Sigmoid colon (tissue), 7 donors: ENCODE results near the gene TMEM135. TPM values are rescaled to one million over a fixed set of nuclear protein-coding genes. Genes with fewer than 3 reads are reported as not detected.

Source experiments
- DNase-seq: peaks from one replicate; pipeline ENCODE4 v3.0.0-alpha.2; 2019
- H3K27ac ChIP-seq, 4 donors: fragments of 200-600 bp; sonication (generic); one replicate each; pipeline ENCODE4 v1.5.1; 2016 to 2019; ENCODE audit warnings: mild to moderate bottlenecking in 1 of 4
- H3K27me3 ChIP-seq, 3 donors: fragments of 200-600 bp; sonication (generic); one replicate each; pipeline ENCODE4 v1.5.1; 2019; ENCODE audit warnings: mild to moderate bottlenecking in 1 of 3
- H3K36me3 ChIP-seq, 4 donors: fragments of 200-600 bp; sonication (generic); one replicate each; pipeline ENCODE4 v1.5.1; 2016 to 2019
- H3K4me1 ChIP-seq, 4 donors: fragments of 200-600 bp; sonication (generic); one replicate each; pipeline ENCODE4 v1.5.1; 2017 to 2019
- H3K4me3 ChIP-seq, 4 donors: fragments of 200-600 bp; sonication (generic); one replicate each; pipeline ENCODE4 v1.5.1; 2017 to 2019; ENCODE audit warnings: mild to moderate bottlenecking in 2 of 4, moderate library complexity in 1 of 4
- H3K9me3 ChIP-seq, 4 donors: fragments of 200-600 bp in 3 of 4; sonication (generic) in 3 of 4; one replicate each; pipeline versions ENCODE4 v1.5.1 to v1.6.1; 2013 to 2019
- EP300 ChIP-seq, 4 donors: sonication (generic); formaldehyde crosslinking; IDR thresholded peaks; one replicate each; pipeline ENCODE4 v1.6.1; 2017; ENCODE audit warnings: antibody characterized with exemption in 4 of 4
- POLR2A ChIP-seq, 2 donors: fragments of 450-650 bp; IDR thresholded peaks; one replicate each; pipeline ENCODE4 v1.6.1; 2016; ENCODE audit warnings: antibody characterized with exemption in 2 of 2, mild to moderate bottlenecking in 2 of 2, moderate library complexity in 2 of 2
- POLR2AphosphoS5 ChIP-seq, 4 donors: sonication (generic); formaldehyde crosslinking; IDR thresholded peaks; one replicate each; pipeline ENCODE4 v1.6.1; 2017; ENCODE audit warnings: antibody characterized with exemption in 4 of 4
- WGBS, 2 donors: extraction: QIAGEN DNeasy Blood & Tissue Kit; methylation state at CpG; one replicate each; pipeline ENCODE4 v1.1.7; 2013; 5-methylcytosine and 5-hydroxymethylcytosine counted together
- intact Hi-C: fragments of 100-400 bp; cut with DNase I; formaldehyde crosslinking; loops from one replicate; pipeline ENCODE4 v1.15.1; 2023
- polyA plus RNA-seq, 3 donors: library from polyadenylated mRNA; stranded (reverse); fragments of 200-250 nt; gene quantifications; one replicate each; pipeline ENCODE4 v1.2.3, GENCODE V29; 2013
- total RNA-seq, 4 donors: library from RNA; depleted of rRNA; stranded (reverse); fragments of >200 nt; gene quantifications; one replicate each; pipeline ENCODE4 v1.1.0, GENCODE V29; 2016
- TF ChIP-seq, protein P1 (sequence below), 4 experiments: fragments of 450-650 bp in 3 of 4; fragments of 200-600 bp in 1 of 4; IDR thresholded peaks; one replicate each; pipeline ENCODE4 v1.5.1; 2016 to 2019; ENCODE audit warnings: antibody characterized with exemption in 4 of 4, mild to moderate bottlenecking in 3 of 4, moderate library complexity in 2 of 4
- donor health status: healthy with polysubstance abuse.
- donor health status: Bipolar disorder and iron deficiency.
- donor health status: healthy.

Gene TMEM135
- total and polyA plus RNA-seq, 7 donors = 4.8 to 36.2 (median 20.0) TPM

GRCh38 chr11:87019613-87020271, 18.0 kb upstream of the TMEM135 start:
- no peak overlapping the region for H3K27ac ChIP-seq
- no peak overlapping the region for H3K4me3 ChIP-seq
- TF ChIP-seq, protein P1, sequence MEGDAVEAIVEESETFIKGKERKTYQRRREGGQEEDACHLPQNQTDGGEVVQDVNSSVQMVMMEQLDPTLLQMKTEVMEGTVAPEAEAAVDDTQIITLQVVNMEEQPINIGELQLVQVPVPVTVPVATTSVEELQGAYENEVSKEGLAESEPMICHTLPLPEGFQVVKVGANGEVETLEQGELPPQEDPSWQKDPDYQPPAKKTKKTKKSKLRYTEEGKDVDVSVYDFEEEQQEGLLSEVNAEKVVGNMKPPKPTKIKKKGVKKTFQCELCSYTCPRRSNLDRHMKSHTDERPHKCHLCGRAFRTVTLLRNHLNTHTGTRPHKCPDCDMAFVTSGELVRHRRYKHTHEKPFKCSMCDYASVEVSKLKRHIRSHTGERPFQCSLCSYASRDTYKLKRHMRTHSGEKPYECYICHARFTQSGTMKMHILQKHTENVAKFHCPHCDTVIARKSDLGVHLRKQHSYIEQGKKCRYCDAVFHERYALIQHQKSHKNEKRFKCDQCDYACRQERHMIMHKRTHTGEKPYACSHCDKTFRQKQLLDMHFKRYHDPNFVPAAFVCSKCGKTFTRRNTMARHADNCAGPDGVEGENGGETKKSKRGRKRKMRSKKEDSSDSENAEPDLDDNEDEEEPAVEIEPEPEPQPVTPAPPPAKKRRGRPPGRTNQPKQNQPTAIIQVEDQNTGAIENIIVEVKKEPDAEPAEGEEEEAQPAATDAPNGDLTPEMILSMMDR (IDR thresholded peaks at IDR 0.05) = no peak
- TF ChIP-seq POLR2A (IDR thresholded peaks at IDR 0.05) (no peak), EP300 (IDR thresholded peaks at IDR 0.05) (no peak), POLR2AphosphoS5 (IDR thresholded peaks at IDR 0.05) (no peak)
- intact Hi-C loops = no loop called here
- WGBS, 2 donors = 25 to 61% methylated on average over 1 of the region's 1 CpG
- H3K9me3 ChIP-seq = no peaks in the 10 kb centered on the region
- DNase-seq = no peak
- H3K36me3 ChIP-seq = no peaks in the 10 kb centered on the region
- no peaks in the 10 kb centered on the region for H3K4me1 ChIP-seq
- H3K27me3 ChIP-seq = no peaks in the 10 kb centered on the region

- no peak for DNase-seq
Measured at GRCh38 chr11:87020336-87020735, 17.4 kb upstream of the TMEM135 start.

GRCh38 chr11:87020764-87021365, 16.9 kb upstream of the TMEM135 start:
- intact Hi-C loops = no loop called here
- 80 to 85% methylated on average over 3 of the region's 3 CpGs for whole genome bisulfite sequencing, 2 donors
- Histone ChIP-seq H3K27me3 (no peaks in the 10 kb centered on the region), H3K4me1 (no peaks in the 10 kb centered on the region), H3K36me3 (no peaks in the 10 kb centered on the region), H3K9me3 (no peaks in the 10 kb centered on the region), H3K4me3 (no peak overlapping the region), H3K27ac (no peak overlapping the region)
- TF ChIP-seq, protein P1 (IDR thresholded peaks at IDR 0.05) = no peak
- no peak for TF ChIP-seq POLR2AphosphoS5 (IDR thresholded peaks at IDR 0.05)
- TF ChIP-seq POLR2A (IDR thresholded peaks at IDR 0.05) = no peak
- TF ChIP-seq EP300 (IDR thresholded peaks at IDR 0.05) = no peak
- DNase-seq = no peak

More at GRCh38 chr11:87020336-87020735, 17.4 kb upstream of the TMEM135 start:
- Histone ChIP-seq H3K36me3 (no peaks in the 10 kb centered on the region), H3K27ac (no peak overlapping the region), H3K27me3 (no peaks in the 10 kb centered on the region), H3K4me1 (no peaks in the 10 kb centered on the region), H3K4me3 (no peak overlapping the region), H3K9me3 (no peaks in the 10 kb centered on the region)
- intact Hi-C loops = no loop called here
- 85 to 93% methylated on average over 1 of the region's 1 CpG for WGBS, 2 donors
- TF ChIP-seq EP300 (IDR thresholded peaks at IDR 0.05) (no peak), POLR2A (IDR thresholded peaks at IDR 0.05) (no peak), POLR2AphosphoS5 (IDR thresholded peaks at IDR 0.05) (no peak)
- TF ChIP-seq, protein P1 (IDR thresholded peaks at IDR 0.05) = no peak

GRCh38 chr11:87022254-87022653, 15.5 kb upstream of the TMEM135 start:
- Histone ChIP-seq H3K9me3 (no peaks in the 10 kb centered on the region), H3K4me1 (no peaks in the 10 kb centered on the region), H3K36me3 (no peaks in the 10 kb centered on the region), H3K27me3 (no peaks in the 10 kb centered on the region), H3K4me3 (no peak overlapping the region), H3K27ac (no peak overlapping the region)
- 92 to 93% methylated on average over 1 of the region's 1 CpG for WGBS, 2 donors
- no peak for DNase-seq
- TF ChIP-seq POLR2AphosphoS5 (IDR thresholded peaks at IDR 0.05) (no peak), POLR2A (IDR thresholded peaks at IDR 0.05) (no peak), EP300 (IDR thresholded peaks at IDR 0.05) (no peak)
- TF ChIP-seq, protein P1 (IDR thresholded peaks at IDR 0.05) = no peak
- intact Hi-C loops = no loop called here
